ENCODE data around the gene OR6B3.

DNA sequence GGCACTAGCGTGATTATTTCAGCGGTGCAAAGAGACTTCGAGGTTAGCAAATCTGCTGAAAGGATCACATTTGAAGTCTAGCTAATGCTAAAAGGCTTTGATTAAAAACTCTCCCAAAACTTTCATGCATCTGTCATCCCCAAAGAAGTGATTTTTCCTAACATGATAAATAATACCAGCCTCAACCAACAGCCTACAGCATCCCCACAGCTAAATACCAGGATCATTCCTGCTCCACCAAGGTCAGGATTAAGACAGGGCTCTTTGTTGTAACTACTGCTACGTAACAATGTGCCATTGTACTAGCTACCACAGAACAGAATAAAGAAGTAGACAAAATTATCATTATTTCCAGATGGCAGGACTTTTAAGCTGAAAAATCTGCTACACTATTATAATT lies 1.6 kb downstream of the OR6B3 start:
- no peak for TF ChIP-seq TAF1 (IDR thresholded peaks at IDR 0.05; ENCODE audit: low read depth, low read length)
- TF ChIP-seq POLR2A (IDR thresholded peaks at IDR 0.05; ENCODE audit: low read depth, low read length) = no peak
- no peak for TF ChIP-seq POLR2AphosphoS5 (IDR thresholded peaks at IDR 0.05; ENCODE audit: low read depth, low read length)

Measured in GM12891 (cell line).